D721Med (cell line): ENCODE data around the gene RSAD1.
A peak's percentile ranks its signal among the peaks of the same experiment; 100 is the strongest.
"Not testable (repeated sequence)": the region's sequence is repeated elsewhere in the genome, so short reads cannot be mapped to it uniquely, and the experiment has no call there.

ENCODE experiments used
- DNase-seq: peaks from one replicate; pipeline ENCODE4 v3.0.0; 2011; ENCODE audit warnings: low spot score; ENCODE audit not compliant: insufficient read length
- FAIRE-seq: peaks from 2 replicates; lab custom pipeline; 2011; peaks lifted over from hg19 to GRCh38; lab: Jason Lieb, UNC
- CTCF ChIP-seq: IDR thresholded peaks from 2 replicates; pipeline ENCODE4 v1.5.1; 2012; ENCODE audit warnings: mild to moderate bottlenecking, control low read depth; ENCODE audit not compliant: insufficient read depth; ENCODE audit errors: missing control alignments

The RSAD1 gene

GRCh38 chr17:50469208-50469605, 9.5 kb upstream of the RSAD1 start:
- FAIRE-seq (no peak), DNase-seq (peak; percentile 19)
- TF ChIP-seq CTCF, result no peak

GRCh38 chr17:50469671-50470305, 8.9 kb upstream of the RSAD1 start:
- no peak for TF ChIP-seq CTCF
- no peak for DNase-seq
- no peak for FAIRE-seq

GRCh38 chr17:50470426-50470825, 8.2 kb upstream of the RSAD1 start:
- FAIRE-seq (no peak), DNase-seq (no peak)
- no peak for TF ChIP-seq CTCF

- no peak for DNase-seq
- TF ChIP-seq CTCF, result no peak
- no peak for FAIRE-seq
Measured at GRCh38 chr17:50471009-50471905, 7.4 kb upstream of the RSAD1 start.

- FAIRE-seq (no peak), DNase-seq (no peak)
- TF ChIP-seq CTCF, result no peak
Measured at GRCh38 chr17:50472286-50472685, 6.4 kb upstream of the RSAD1 start.

GRCh38 chr17:50472761-50473161, 5.9 kb upstream of the RSAD1 start:
- peak; percentile 48 for TF ChIP-seq CTCF
- not testable (repeated sequence) for DNase-seq, FAIRE-seq

- no peak for TF ChIP-seq CTCF
- FAIRE-seq, result no peak
- DNase-seq, result no peak
Measured at GRCh38 chr17:50473901-50474300, 4.8 kb upstream of the RSAD1 start.
